NCI-H1092 (cell line): ENCODE measurements around the gene BTG2.
A peak's percentile ranks its signal among the peaks of the same experiment; 100 is the strongest.

Source experiments
- DNase-seq: peaks from one replicate; lab custom pipeline; 2025; lab: John Stamatoyannopoulos, UW

The BTG2 gene

DNA sequence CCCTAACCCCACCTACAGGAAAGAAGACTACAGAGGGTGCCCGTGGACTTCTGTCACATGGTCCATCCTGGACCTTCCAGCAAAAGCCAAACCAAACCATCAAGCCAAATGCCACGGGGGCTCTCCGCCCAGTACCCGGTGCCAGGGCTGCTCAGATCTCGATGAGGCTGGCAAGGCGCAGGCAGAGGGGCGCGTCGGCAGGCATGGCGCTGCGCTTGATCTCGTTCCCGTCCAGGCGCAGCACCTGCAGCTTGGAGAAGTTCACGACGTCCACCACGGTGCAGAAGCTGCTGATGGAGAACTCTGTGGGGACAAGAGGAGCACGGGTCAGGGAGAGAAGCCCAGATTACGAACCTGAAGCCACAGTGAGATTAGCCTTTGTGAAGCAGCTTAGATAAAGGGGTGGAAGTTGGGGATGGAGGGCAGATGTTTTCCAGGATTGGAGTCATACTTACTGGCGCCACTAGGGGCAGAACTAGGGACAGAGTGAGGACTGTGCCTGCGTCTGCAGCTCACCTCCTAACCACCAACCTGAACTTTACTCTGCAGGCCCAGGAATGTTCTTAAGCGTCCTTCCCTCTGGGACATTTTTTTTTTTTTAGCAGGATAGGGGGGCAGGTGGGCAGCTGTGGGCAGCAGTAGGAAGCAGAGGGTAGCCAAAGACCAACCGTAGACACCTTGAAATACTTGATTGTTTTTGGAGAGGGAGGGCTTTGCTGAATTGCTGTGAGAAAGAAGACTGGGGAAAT, 37.0 kb downstream of the BTG2 start:
- DNase-seq: peak; percentile 28

DNA sequence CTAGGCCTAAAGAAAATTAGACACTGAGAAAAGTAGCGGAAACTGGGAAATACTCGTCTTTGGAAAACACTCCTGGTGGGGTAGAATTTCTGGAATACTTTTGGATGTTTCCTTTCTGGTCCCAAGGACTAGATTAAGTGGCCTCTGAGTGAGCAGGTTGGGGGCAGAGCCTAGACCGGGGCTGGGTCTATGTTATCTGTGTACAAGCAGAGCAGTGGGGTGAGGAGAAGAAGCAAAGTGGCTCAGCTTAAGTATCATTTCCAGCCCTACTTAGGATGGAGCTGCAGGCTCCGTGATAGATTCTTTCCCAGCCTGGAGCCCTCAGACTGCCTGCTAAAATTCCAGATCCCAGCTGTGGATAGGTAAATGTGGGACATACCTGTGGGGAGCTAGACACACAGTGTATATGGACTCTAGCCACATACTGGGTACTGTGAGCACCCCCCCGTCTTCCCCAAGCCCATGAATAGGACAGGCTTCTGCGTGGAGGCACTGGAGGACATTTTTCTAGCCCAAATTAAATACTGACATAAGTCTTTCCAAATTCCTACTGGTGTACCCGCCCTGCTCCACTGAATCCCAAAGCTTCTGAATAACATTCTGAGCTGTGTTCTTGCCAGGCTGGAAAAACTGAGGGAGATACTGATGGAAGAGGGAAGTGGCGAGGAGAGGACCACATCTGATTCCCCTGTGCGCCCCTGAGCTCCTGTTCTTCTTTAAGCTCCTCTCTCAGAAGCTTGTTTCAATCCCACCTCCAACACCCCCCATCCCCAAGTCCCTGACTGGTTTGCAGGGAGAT, 38.8 kb downstream of the BTG2 start:
- DNase-seq: no peak

DNA sequence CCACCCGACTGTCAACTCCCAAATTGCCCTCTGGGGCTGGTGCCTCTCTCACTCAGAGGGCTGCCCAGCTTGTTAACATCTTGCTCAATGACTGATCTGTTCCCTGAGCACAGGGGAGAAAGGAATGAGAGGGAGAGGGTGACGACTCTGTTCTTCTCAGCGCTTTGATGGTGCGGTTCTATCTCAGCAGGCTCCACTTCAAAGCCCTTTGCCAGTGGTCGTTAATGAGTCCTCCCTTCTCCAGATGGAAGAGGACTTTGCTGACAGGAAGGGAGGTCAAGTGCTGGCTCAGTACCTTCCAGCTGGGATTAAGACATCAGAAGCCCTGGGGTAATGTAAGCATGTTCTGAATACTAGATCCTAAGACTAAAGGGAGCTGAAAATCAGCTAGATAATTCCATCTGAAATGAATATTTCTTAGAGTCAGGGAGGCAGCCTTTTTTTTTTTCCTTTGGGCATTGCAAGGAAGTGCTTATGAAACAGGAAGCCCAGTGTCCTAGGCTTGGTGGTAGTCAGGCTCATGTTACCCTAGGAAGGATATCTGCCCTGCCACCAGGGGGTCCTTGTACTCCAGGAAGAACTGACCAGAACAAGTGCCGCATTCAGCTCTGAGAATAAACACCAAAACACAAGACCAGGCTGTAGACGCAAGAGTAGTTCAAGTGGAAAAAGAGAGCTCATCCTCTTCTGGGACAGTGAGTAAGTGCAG, 40.9 kb downstream of the BTG2 start:
- no peak for DNase-seq

DNA sequence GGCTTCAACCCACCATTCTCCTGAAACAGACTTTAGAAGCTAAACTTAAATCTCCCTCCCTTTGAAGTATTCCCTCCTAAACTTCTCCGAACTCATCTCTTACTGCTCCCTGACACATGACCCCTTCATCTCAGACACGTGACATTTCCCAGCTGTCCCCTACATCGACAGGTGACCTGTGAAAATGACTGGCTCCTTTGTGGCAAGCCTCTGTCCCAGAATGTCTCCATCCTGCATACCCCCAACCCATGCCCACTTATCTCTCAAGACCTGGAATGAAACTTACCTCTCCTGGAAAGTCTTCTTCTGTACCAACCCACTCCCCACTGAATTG, 41.4 kb downstream of the BTG2 start:
- DNase-seq: no peak

- no peak for DNase-seq
These were observed 43.8 kb downstream of the BTG2 start for GRCh38 chr1:203349166-203349565.

DNA sequence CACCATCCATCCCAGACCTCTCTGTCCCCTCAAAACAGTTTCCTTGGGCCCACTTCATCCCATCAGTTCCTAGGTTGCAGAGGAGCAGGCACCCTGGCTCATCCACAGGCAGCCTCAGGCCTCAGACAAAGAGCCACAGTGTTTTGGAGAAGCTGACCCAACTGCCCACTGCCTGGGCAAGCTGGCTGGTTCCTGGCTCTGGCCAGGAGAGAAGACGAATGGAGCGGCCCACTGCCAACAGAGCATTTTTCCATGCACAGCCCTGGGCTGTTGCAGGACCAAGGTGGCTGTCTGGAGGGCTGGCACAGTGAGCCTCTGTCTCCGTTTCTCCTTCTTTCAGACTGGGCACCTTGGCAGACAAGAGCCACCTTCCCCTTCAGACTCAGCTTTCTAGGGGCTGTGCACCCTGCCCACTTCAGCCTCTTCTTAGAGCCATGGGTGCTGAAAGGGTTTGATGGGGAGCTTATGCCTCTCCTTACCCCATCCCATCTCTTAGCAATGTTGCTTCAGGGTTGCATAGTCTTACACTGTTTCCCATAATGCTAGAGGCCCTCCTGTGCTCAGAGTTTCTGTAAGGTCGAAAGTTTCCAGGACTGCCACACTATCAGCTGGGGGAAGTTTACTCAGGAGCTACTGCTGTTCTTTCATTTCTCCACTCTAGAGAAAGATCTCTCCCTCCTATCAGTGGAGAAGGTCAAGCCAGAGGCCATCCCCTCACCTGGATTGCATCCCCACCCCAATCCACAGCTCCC, 44.6 kb downstream of the BTG2 start:
- no peak for DNase-seq

- peak; percentile 66 for DNase-seq
These were observed 45.8 kb downstream of the BTG2 start, which contains the start of gene FMOD for GRCh38 chr1:203351037-203351625. TSS of gene FMOD (minus strand) at chr1:203351122. CDS start at chr1:203348270, 2,852 bp downstream.

DNA sequence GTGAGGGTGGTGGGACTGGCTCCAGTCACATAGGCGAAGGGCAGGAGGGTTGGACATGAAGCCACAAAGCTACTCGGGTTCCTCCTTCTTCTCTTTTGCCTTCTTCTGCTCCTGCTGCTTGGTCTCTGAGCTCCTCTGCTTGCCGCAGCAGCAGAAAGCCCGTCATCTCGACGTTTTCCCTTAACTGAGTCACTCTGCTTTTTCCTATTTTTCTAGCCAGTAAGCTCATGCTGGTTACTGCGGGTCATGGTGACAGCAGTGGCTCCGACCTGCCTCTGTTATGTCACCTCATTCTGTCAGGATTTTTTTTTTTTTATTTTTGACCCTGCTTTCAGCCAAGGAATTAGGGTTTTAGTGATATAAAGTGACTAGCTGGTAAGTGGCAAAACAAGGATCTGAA, 48.2 kb downstream of the BTG2 start:
- DNase-seq: no peak

- no peak for DNase-seq
These were observed 48.9 kb downstream of the BTG2 start for GRCh38 chr1:203354246-203354645.

DNA sequence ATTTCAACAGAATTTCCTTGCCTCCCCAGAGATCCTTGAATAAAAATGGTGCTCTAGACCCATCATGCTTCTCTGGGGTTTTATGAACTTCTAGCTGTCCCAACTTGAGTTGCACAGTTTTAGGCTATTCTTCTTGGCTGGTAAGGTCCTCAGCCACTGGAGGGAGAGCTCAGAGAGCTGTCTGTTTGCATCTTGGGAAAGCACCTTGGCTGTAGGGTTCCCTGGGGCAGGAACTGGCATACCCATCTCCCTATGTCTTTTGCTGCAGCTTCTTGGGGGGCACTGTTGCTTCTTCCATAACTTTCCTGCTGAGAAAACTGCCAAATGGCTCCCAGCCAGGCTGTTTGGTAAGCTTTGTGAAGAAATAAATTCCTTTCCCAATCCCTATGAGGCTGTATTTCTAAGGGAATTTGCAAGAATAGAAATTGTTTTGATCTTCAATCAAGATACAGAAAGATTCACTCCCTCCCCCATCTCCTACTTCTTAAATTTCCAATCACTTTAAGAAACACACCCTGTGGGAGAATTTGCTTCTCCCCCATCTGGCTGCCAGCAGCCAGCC, 53.8 kb downstream of the BTG2 start:
- DNase-seq: no peak
